GM12878 (cell line): Measurements from ENCODE around the gene PHACTR1. TPM values are rescaled to one million over a fixed set of nuclear protein-coding genes. Genes with fewer than 3 reads are reported as not detected.
A peak's percentile ranks its signal among the peaks of the same experiment; 100 is the strongest.

Source experiments
- ATAC-seq: fragments of 200-7000 bp; cut with Tn5 transposase; 3 replicates; pipeline ENCODE4 v1.9.1; 2020; ENCODE audit warnings: mild to moderate bottlenecking, moderate library complexity
- BruUV-seq: library from RNA; stranded (reverse); fragments of 400-500 nt; replicated peaks from 2 replicates; lab custom pipeline; 2021; lab: Mats Ljungman, UMichigan
- CTCF ChIA-PET: fragments of 300-600 bp; sonication (Branson Sonifier 250); formaldehyde crosslinking; extraction: SDS; loops from one replicate; lab custom pipeline; 2021; ENCODE audit warnings: inconsistent platforms; lab: Yijun Ruan, JAX
- POLR2A ChIA-PET: fragments of 350-600 bp; formaldehyde crosslinking; extraction: SDS; loops from one replicate; lab custom pipeline; 2021; ENCODE audit warnings: inconsistent platforms; lab: Charles Lee
- RAD21 ChIA-PET: fragments of 300-600 bp; sonication (Branson Sonifier 250); formaldehyde crosslinking; loops from one replicate; lab custom pipeline; 2023; ENCODE audit warnings: antibody characterized with exemption; ENCODE audit not compliant: unreplicated experiment; lab: Charles Lee
- SMC1A ChIA-PET: fragments of 300-600 bp; sonication (Branson Sonifier 250); formaldehyde crosslinking; loops from one replicate; lab custom pipeline; 2023; ENCODE audit not compliant: unreplicated experiment, uncharacterized antibody; lab: Charles Lee
- DNase-seq: peaks from one replicate; pipeline ENCODE4 v3.0.0-alpha.2; 2011; ENCODE audit warnings: low read depth, low spot score
- FAIRE-seq: peaks from 3 replicates; lab custom pipeline; 2011; peaks lifted over from hg19 to GRCh38; lab: Jason Lieb, UNC
- H2AFZ ChIP-seq: 2 replicates; pipeline ENCODE4 v1.6.0; 2011; ENCODE audit warnings: low read depth, low read length, control low read depth; ENCODE audit not compliant: control insufficient read depth
- H3K27ac ChIP-seq: 2 replicates; pipeline ENCODE4 v1.5.1; 2011; ENCODE audit warnings: control low read depth; ENCODE audit not compliant: control insufficient read depth, insufficient read depth
- H3K27me3 ChIP-seq, 2 experiments: replicated peaks in 1 of 2; 2 replicates each; pipeline versions ENCODE4 v1.6.0 to v1.6.1; 2011; ENCODE audit warnings: low read length in 1 of 2; ENCODE audit not compliant: control insufficient read depth in 2 of 2, insufficient read depth in 2 of 2
- H3K36me3 ChIP-seq, 2 experiments: 2 replicates each; pipeline ENCODE4 v1.5.1; 2011; ENCODE audit warnings: low read length in 1 of 2; ENCODE audit not compliant: control insufficient read depth in 2 of 2, insufficient read depth in 2 of 2
- H3K4me1 ChIP-seq: 2 replicates; pipeline ENCODE4 v1.6.1; 2011; ENCODE audit warnings: mild to moderate bottlenecking, low read length, moderate library complexity, mixed read lengths; ENCODE audit not compliant: control insufficient read depth, insufficient read depth
- H3K4me2 ChIP-seq: 2 replicates; pipeline ENCODE4 v1.6.0; 2011; ENCODE audit warnings: control low read depth; ENCODE audit not compliant: control insufficient read depth, insufficient read depth
- H3K4me3 ChIP-seq: fragments of 200-600 bp; sonication (generic); 2 replicates; pipeline ENCODE4 v1.5.1; 2016
- H3K79me2 ChIP-seq: 2 replicates; pipeline ENCODE4 v1.6.0; 2011; ENCODE audit warnings: low read length; ENCODE audit not compliant: control insufficient read depth, insufficient read depth
- H3K9ac ChIP-seq: 2 replicates; pipeline ENCODE4 v1.8.0; 2011; ENCODE audit warnings: low read length, control low read depth, mixed read lengths; ENCODE audit not compliant: control insufficient read depth, insufficient read depth
- H3K9me3 ChIP-seq: replicated peaks from 3 replicates; pipeline ENCODE4 v1.5.1; 2011; ENCODE audit warnings: mild to moderate bottlenecking, low read length; ENCODE audit not compliant: control insufficient read depth, insufficient read depth
- H4K20me1 ChIP-seq: 2 replicates; pipeline ENCODE4 v1.6.0; 2011; ENCODE audit not compliant: control insufficient read depth, insufficient read depth
- ATF7 ChIP-seq: fragments of 450-650 bp; IDR thresholded peaks from 2 replicates; pipeline ENCODE4 v1.6.1; 2016; ENCODE audit warnings: low read depth, mild to moderate bottlenecking
- CBFB ChIP-seq: IDR thresholded peaks from 2 replicates; pipeline ENCODE4 v1.6.1; 2016; ENCODE audit warnings: antibody characterized with exemption, low read depth
- CBX3 ChIP-seq: fragments of 200-600 bp; sonication (generic); IDR thresholded peaks from 2 replicates; pipeline ENCODE4 v1.6.1; 2016; ENCODE audit warnings: low read depth, borderline replicate concordance
- DPF2 ChIP-seq: fragments of 450-650 bp; IDR thresholded peaks from 2 replicates; pipeline ENCODE4 v1.6.1; 2017; ENCODE audit warnings: mild to moderate bottlenecking
- FOXM1 ChIP-seq: IDR thresholded peaks from 2 replicates; pipeline ENCODE4 v1.6.1; 2012; ENCODE audit warnings: low read depth, mild to moderate bottlenecking, inconsistent platforms, low read length, moderate library complexity
- HSF1 ChIP-seq: fragments of 150-350 bp; IDR thresholded peaks from 2 replicates; pipeline ENCODE4 v1.6.1; 2014; ENCODE audit warnings: mild to moderate bottlenecking, low read depth, low read length
- SRF ChIP-seq, 2 experiments: IDR thresholded peaks; 2 replicates each; pipeline ENCODE4 v1.6.1; 2011; ENCODE audit warnings: low read depth in 2 of 2, low read length in 2 of 2, mild to moderate bottlenecking in 1 of 2, moderate library complexity in 1 of 2
- TAF1 ChIP-seq: IDR thresholded peaks from 2 replicates; pipeline ENCODE4 v1.6.1; 2011; ENCODE audit warnings: mild to moderate bottlenecking, low read depth, low read length, borderline replicate concordance
- TCF7 ChIP-seq: IDR thresholded peaks from 2 replicates; pipeline ENCODE4 v1.6.1; 2014; ENCODE audit warnings: antibody characterized with exemption, borderline replicate concordance
- ZNF274 ChIP-seq: IDR thresholded peaks from one replicate; pipeline ENCODE4 v1.8.0; 2011; ENCODE audit not compliant: insufficient read length, insufficient read depth
- ZZZ3 ChIP-seq: IDR thresholded peaks from 2 replicates; pipeline ENCODE4 v1.6.1; 2011; ENCODE audit warnings: low read depth; ENCODE audit not compliant: control insufficient read depth, insufficient read length
- WGBS: methylation state at CpG from one replicate; pipeline ENCODE4 v1.1.6; 2016; ENCODE audit warnings: low lambda C conversion rate; ENCODE audit not compliant: insufficient replicate concordance, insufficient coverage; ENCODE audit errors: missing lambda C conversion rate; 5-methylcytosine and 5-hydroxymethylcytosine counted together
- in situ Hi-C: fragments of 300-500 bp; cut with MboI; formaldehyde crosslinking; loops from 9 replicates; pipeline ENCODE4 v1.14.3; 2018; ENCODE audit warnings: mixed read lengths
- intact Hi-C: fragments of 100-400 bp; cut with micrococcal nuclease; formaldehyde crosslinking; loops from one replicate; pipeline ENCODE4 v1.14.2; 2022; ENCODE audit not compliant: unreplicated experiment
- polyA plus RNA-seq, 11 experiments: library from polyadenylated mRNA; depleted of rRNA in 4 of 11; unstranded in 6 of 11; stranded (reverse) in 5 of 11; fragments of >200 nt; fragmentation: Nextera tagmentation in 4 of 11; fragmentation: Illumina TruSeq in 1 of 11; extraction: Ambion mirVana in 4 of 11; extraction: Trizol in 1 of 11; gene quantifications; 1 replicate in 1 of 11; 2 replicates in 10 of 11; pipeline versions ENCODE4 v1.2.1 to v1.2.3, GENCODE V29; 2011 to 2016; ENCODE audit warnings: inconsistent platforms in 2 of 11, missing spikeins in 2 of 11, low read depth in 1 of 11
- total RNA-seq, 4 experiments: library from RNA; depleted of rRNA in 3 of 4; stranded (reverse); fragments of >200 nt in 3 of 4; fragmentation: Illumina TruSeq in 1 of 4; extraction: Trizol in 1 of 4; gene quantifications; 2 replicates each; pipeline versions ENCODE4 v1.2.1 to v1.2.3, GENCODE V29; 2013 to 2021

Gene PHACTR1
- total and polyA plus RNA-seq, 10 of the 15 experiments (the other 5 are each of a cell fraction or from before 2014, with no cell fraction given): 34.2 to 94.6 (median 62.3) TPM

DNA sequence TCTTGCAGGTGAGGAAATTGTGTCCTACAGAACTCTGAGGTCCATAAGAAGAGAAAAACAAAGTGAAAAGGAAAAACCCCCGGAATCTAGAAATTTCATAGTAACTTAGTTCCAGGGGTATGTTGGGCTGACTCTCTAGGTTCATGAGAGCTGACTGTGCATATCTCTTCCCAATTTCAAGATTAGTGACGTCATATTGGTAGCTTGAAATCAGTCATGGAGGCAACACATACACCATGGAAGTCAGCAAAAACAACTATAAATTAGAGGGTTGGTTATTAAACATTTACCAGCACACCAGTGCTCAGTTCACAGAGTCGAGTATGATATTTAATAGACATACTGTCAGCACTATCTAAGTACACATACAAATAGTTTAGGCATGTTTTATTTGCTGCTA lies 49.8 kb downstream of the PHACTR1 start:
- in situ Hi-C loops: no loop called here
- TF ChIP-seq ATF7 (0 out of 2 replicates have a peak, but pooled peaks have one; percentile 20), CBX3 (no peak), ZZZ3 (no peak)
- CTCF ChIA-PET: no interaction called here
- H3K4me3 ChIP-seq: no peak overlapping the region
- no peaks in the 10 kb centered on the region for H3K36me3 ChIP-seq
- BruUV-seq: no TSS peak
- DNase-seq (no peak), FAIRE-seq (no peak), ATAC-seq (no peak)
- H3K27ac ChIP-seq: no peak overlapping the region
- RAD21 ChIA-PET: no interaction called here
- intact Hi-C loops: no loop called here
- H4K20me1 ChIP-seq: no peaks in the 10 kb centered on the region
- H2AFZ ChIP-seq: no peak overlapping the region
- H3K79me2 ChIP-seq: no peaks in the 10 kb centered on the region
- H3K4me1 ChIP-seq: no peaks in the 10 kb centered on the region
- 0% methylated on average over 3 of the region's 3 CpGs for WGBS
- SMC1A ChIA-PET: no interaction called here
- H3K27me3 ChIP-seq: no peaks in the 10 kb centered on the region
- H3K9ac ChIP-seq: no peak overlapping the region
- H3K9me3 ChIP-seq: no peaks in the 10 kb centered on the region
- no peak overlapping the region for H3K4me2 ChIP-seq
- POLR2A ChIA-PET: no interaction called here

GRCh38 chr6:12767016-12767415 lies 50.4 kb downstream of the PHACTR1 start:
- DNase-seq (no peak), FAIRE-seq (no peak), ATAC-seq (no peak)
- no peak overlapping the region for H3K4me2 ChIP-seq
- in situ Hi-C loops (no loop called here), intact Hi-C loops (no loop called here)
- H2AFZ ChIP-seq: no peak overlapping the region
- TF ChIP-seq HSF1: no peak
- no peak for TF ChIP-seq SRF (IDR thresholded peaks at IDR 0.05; ENCODE audit: low read depth in 2 of 2, low read length in 2 of 2)
- no peak for TF ChIP-seq FOXM1
- no peak for TF ChIP-seq ZNF274
- TF ChIP-seq DPF2: no peak
- no peak for TF ChIP-seq TCF7
- TF ChIP-seq CBFB: no peak
- no peak for TF ChIP-seq TAF1
- no peaks in the 10 kb centered on the region for H3K36me3 ChIP-seq
- POLR2A ChIA-PET: no interaction called here
- CTCF ChIA-PET: no interaction called here
- 57% methylated on average over 3 of the region's 3 CpGs for WGBS
- H3K9me3 ChIP-seq: no peaks in the 10 kb centered on the region
- peaks cover 0 to 2% of the 10 kb centered on the region in 2 experiments; a peak in 1 of 4 replicates for H3K27me3 ChIP-seq
- BruUV-seq: no TSS peak
- RAD21 ChIA-PET: no interaction called here
- no peak overlapping the region for H3K9ac ChIP-seq
- H4K20me1 ChIP-seq: no peaks in the 10 kb centered on the region
- SMC1A ChIA-PET: no interaction called here
- H3K4me1 ChIP-seq: no peaks in the 10 kb centered on the region
- no peaks in the 10 kb centered on the region for H3K79me2 ChIP-seq
- H3K4me3 ChIP-seq: no peak overlapping the region
- no peak overlapping the region for H3K27ac ChIP-seq
